Endothelial cell of umbilical vein (primary cell): ENCODE data around the gene YTHDF1.

Experiments used
- EZH2 ChIP-seq: IDR thresholded peaks from 2 replicates; pipeline ENCODE4 v1.6.1; 2012; ENCODE audit warnings: borderline replicate concordance, low read depth, mild to moderate bottlenecking, moderate library complexity, low read length, inconsistent platforms; ENCODE audit not compliant: severe bottlenecking
- JUN ChIP-seq: IDR thresholded peaks from 2 replicates; pipeline ENCODE4 v1.6.1; 2011; ENCODE audit warnings: borderline replicate concordance, low read depth; ENCODE audit not compliant: insufficient read length, insufficient read depth
- POLR2A ChIP-seq: IDR thresholded peaks from 2 replicates; pipeline ENCODE4 v1.6.1; 2012; ENCODE audit warnings: low read depth, mild to moderate bottlenecking, control low read depth, low read length
- POLR2AphosphoS5 ChIP-seq: IDR thresholded peaks from 2 replicates; pipeline ENCODE4 v1.6.1; 2012; ENCODE audit warnings: low read depth, mild to moderate bottlenecking, control low read depth, low read length, moderate library complexity; ENCODE audit not compliant: insufficient read depth
- TF ChIP-seq, protein P1 (sequence below), 2 donors: IDR thresholded peaks; 1 replicate in 1 of 2; 2 replicates in 1 of 2; pipeline ENCODE4 v1.5.1; 2011; ENCODE audit warnings: low read length in 2 of 2, mild to moderate bottlenecking in 2 of 2, moderate library complexity in 2 of 2, control low read depth in 1 of 2, inconsistent platforms in 1 of 2, low read depth in 1 of 2; ENCODE audit not compliant: insufficient read depth in 1 of 2; ENCODE audit errors: extremely low read depth in 1 of 2

DNA sequence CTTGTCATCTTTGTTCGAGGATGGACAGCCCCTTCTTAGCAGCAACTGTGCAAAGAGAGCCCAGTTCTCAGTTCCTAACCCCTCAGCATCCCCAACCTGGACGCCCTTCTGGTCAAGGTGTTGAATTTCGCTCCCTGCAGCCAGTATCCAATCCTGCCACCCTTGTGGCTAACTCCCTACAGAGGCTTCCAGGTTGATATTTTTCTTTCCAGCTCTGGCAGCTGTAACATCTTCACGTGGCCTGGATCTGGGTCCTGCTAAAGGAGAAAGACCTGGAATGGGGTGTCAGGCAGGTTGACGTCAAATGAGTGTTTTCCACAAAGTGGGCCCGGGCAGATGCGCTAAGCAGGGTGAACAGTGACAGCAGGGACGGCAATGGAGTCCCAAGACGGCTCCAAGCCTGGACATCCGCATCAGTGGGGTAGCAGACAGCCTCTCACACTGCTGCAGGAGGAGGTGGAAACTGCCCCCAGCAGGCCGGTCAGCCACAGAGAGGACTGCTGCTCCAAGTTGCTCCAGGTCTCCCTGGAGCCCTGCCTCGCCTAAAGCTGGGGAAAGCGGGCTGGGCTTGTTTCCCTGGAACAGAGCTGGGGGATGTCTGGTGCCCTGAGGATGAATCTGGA, 1.0 kb upstream of the YTHDF1 start:
- TF ChIP-seq, protein P1, sequence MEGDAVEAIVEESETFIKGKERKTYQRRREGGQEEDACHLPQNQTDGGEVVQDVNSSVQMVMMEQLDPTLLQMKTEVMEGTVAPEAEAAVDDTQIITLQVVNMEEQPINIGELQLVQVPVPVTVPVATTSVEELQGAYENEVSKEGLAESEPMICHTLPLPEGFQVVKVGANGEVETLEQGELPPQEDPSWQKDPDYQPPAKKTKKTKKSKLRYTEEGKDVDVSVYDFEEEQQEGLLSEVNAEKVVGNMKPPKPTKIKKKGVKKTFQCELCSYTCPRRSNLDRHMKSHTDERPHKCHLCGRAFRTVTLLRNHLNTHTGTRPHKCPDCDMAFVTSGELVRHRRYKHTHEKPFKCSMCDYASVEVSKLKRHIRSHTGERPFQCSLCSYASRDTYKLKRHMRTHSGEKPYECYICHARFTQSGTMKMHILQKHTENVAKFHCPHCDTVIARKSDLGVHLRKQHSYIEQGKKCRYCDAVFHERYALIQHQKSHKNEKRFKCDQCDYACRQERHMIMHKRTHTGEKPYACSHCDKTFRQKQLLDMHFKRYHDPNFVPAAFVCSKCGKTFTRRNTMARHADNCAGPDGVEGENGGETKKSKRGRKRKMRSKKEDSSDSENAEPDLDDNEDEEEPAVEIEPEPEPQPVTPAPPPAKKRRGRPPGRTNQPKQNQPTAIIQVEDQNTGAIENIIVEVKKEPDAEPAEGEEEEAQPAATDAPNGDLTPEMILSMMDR (IDR thresholded peaks at IDR 0.05; ENCODE audit: extremely low read depth in 1 of 2, insufficient read depth in 1 of 2, low read depth in 1 of 2, low read length in 2 of 2), result no peak
- no peak for TF ChIP-seq JUN
- no peak for TF ChIP-seq POLR2A
- no peak for TF ChIP-seq EZH2
- no peak for TF ChIP-seq POLR2AphosphoS5
